ENCODE data around the gene FAM163B.

DNA sequence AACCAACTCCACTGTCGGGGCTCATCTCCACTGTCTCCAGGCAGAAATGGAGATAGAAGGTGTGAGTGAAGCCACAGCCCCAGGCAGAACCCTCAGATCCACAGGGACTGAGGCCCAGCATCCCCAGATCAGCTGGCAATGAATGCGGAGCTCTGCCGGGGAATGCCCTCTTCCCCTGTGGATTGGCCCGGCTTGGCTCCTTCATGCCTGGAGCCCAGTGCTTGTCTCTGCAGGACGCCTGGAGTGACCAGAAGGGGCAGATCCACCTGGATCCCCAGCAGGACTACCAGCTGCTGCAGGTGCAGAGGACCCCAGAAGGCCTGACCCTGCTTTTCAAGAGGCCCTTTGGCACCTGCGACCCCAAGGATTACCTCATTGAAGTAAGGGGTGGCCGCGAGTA, 30.4 kb upstream of the FAM163B start:
- TF ChIP-seq, protein P1, sequence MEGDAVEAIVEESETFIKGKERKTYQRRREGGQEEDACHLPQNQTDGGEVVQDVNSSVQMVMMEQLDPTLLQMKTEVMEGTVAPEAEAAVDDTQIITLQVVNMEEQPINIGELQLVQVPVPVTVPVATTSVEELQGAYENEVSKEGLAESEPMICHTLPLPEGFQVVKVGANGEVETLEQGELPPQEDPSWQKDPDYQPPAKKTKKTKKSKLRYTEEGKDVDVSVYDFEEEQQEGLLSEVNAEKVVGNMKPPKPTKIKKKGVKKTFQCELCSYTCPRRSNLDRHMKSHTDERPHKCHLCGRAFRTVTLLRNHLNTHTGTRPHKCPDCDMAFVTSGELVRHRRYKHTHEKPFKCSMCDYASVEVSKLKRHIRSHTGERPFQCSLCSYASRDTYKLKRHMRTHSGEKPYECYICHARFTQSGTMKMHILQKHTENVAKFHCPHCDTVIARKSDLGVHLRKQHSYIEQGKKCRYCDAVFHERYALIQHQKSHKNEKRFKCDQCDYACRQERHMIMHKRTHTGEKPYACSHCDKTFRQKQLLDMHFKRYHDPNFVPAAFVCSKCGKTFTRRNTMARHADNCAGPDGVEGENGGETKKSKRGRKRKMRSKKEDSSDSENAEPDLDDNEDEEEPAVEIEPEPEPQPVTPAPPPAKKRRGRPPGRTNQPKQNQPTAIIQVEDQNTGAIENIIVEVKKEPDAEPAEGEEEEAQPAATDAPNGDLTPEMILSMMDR (IDR thresholded peaks at IDR 0.05): no peak
- TF ChIP-seq ZNF416 (CRISPR knock-in tag; IDR thresholded peaks at IDR 0.05) (no peak), SP1 (CRISPR knock-in tag; conservative IDR thresholded peaks at IDR 0.05) (no peak), NR2C2 (CRISPR knock-in tag; IDR thresholded peaks at IDR 0.05) (no peak)

All from WTC11 (cell line).